Activated CD4-positive, CD25-positive, alpha-beta regulatory T cell treated with anti-CD3 and anti-CD28 coated beads, Interleukin-2, amount 50 U/mL, for 72 hours (primary cell): ENCODE measurements around the gene ZNF587B.
"Not testable (repeated sequence)": the region's sequence is repeated elsewhere in the genome, so short reads cannot be mapped to it uniquely, and the experiment has no call there.

Experiments used
- DNase-seq: peaks from one replicate; pipeline ENCODE4 v3.0.0; 2021

Gene ZNF587B

DNA sequence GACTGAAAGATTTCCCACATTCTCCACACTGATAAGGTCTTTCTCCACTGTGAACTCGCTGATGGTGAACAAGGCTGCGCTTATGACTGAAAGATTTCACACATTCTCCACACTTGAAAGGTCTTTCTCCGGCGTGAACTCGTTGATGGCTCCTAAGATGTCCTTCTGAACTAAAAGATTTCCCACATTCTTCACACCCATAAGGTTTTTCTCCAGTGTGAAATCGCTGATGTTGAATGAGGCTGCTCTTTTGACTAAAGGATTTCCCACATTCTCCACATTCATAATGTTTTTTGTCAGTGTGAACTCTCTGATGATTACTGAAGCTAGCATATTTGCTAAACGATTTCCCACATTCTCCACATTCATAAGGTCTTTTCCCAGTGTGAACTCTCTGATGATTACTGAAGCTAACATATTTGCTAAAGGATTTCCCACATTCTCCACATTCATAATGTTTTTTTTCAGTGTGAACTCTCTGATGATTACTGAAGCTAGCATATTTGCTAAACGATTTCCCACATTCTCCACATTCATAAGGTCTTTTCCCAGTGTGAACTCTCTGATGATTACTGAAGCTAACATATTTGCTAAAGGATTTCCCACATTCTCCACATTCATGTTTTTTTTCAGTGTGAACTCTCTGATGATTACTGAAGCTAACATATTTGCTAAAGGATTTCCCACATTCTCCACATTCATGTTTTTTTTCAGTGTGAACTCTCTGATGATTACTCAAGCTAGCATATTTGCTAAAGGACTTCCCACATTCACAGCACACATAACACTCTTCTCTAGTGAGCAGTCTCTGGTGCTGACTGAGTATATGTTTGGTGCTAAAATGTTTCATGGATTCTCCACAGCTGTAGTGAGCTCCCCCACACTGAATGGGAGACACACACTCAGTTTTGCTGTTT, 44.0 kb downstream of the ZNF587B start:
- DNase-seq = not testable (repeated sequence)

GRCh38 chr19:57886046-57886445, 55.9 kb downstream of the ZNF587B start:
- no peak for DNase-seq

DNA sequence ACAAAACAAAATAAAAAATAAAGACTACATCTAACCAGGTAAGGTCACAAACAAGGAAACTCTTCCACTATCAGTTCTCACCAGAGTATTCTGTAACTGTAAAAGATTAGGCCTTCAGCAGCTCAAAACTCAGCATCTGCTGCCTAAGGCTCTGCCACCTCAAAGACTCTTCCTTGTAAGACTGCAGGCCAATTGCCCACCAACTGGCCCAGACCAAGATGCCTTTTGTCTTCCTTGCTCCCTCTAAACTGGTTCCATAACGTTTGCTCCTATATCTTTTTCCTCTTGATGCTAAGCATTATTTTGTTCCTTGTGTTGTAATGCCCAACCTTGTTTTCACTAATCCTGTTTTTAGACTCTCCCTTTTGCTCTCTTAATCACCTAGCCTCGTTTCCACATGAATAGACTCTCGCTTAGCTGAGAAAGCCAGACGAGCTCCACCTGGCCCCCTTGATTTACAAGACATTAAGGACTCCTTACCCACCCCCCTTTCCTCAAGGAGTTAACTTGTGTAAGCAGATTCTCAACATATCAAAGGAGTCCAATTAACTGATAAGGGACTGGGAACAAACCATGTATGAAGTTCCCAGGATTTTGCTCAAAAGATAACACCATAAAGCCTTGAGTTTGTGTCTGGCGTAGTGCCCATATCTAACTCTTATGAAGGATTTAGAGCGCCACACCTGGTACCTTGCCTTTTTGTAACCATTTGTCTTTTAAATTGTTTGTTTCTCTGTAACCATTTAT, 57.3 kb downstream of the ZNF587B start:
- no peak for DNase-seq

DNA sequence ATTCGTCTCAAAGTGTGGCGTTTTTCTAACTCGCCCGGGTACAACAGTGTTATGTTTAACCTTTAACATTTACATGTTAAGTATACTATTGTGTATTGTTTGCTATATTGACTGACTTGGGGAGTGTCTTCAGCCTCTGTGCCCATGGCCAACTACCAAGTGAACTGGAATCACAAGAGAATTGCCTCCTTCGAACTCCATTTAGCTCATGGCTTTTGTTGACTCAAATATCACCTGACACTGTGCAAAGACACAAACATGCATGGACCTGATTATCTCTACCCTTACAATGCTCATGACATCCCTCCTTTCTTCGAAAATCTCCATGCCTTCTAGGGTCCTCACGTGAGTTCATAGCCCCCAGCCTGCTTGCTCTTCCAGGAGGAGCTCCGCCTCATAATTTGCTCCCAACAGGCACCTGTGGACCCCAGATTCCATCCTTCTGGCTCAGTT, 58.0 kb downstream of the ZNF587B start:
- no peak for DNase-seq

- peak; percentile 75 for DNase-seq
Measured at GRCh38 chr19:57888560-57889231, 58.6 kb downstream of the ZNF587B start, which contains the start of gene ZNF814. TSS of gene ZNF814 (minus strand) at chr19:57889037. CDS start at chr19:57888802, 235 bp downstream.

DNA sequence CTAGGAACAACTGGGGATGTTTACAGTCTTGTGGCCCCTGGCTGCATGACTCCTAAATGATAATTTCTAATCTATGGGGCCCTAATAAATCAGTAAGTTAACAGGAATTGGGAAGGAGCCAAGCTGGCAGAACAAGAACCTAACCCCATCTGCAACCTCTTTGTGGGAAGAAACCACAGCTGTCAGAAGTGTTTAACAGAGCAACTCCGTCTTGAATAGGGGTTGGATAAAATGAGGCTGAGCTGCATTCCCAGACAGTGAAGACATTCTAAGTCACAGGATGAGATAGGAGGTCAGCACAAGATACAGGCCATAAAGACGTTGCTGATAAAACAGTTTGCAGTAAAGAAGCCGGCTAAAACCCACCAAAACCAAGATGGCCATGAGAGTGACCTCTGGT, 60.6 kb downstream of the ZNF587B start:
- DNase-seq = not testable (repeated sequence)
